ENCODE data around the gene FAR2.

FAR2 gene

GRCh38 chr12:29204521-29204920 lies 55.4 kb downstream of the FAR2 start:
- no peak for DNase-seq (ENCODE audit: low spot score)

DNA sequence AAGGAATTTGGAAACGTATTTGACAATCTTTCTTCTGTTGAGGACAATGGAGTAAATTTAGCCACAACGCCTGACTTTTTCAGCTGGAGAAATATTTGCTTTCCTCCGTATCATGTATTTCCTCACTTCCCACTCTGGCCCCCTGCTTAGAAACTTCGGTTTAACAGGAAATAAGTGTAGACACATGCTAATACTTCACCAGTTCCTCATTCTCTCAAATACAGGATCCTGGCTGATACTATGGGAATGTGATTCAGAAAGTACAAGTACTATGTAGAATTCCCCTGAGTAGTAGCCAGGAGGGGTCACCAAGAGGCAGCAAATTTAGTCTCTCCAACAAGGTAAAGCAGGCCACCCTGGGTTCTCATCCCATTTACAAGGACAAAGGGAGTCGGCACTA lies 58.0 kb downstream of the FAR2 start:
- DNase-seq (ENCODE audit: low spot score) = no peak

DNA sequence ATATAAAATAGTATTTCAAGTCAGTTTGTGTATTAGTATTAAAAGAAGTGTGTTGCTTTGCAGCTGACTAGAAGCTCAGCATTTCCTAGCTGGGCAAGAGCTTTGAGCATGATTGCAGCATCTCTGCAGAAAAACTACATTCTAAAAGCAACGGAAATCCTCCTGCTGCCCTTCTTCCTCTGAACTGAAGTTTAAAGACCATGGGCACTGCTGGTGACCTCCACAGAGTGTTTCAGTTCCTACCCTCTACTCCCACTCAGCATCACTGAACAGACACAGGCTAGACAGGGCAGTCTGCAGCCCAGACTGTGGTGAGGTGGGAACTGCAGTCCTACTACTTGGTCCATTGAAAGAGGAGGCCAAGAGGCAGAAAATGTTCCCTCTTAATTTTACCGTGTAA lies 59.0 kb downstream of the FAR2 start:
- DNase-seq (ENCODE audit: low spot score) = no peak

DNA sequence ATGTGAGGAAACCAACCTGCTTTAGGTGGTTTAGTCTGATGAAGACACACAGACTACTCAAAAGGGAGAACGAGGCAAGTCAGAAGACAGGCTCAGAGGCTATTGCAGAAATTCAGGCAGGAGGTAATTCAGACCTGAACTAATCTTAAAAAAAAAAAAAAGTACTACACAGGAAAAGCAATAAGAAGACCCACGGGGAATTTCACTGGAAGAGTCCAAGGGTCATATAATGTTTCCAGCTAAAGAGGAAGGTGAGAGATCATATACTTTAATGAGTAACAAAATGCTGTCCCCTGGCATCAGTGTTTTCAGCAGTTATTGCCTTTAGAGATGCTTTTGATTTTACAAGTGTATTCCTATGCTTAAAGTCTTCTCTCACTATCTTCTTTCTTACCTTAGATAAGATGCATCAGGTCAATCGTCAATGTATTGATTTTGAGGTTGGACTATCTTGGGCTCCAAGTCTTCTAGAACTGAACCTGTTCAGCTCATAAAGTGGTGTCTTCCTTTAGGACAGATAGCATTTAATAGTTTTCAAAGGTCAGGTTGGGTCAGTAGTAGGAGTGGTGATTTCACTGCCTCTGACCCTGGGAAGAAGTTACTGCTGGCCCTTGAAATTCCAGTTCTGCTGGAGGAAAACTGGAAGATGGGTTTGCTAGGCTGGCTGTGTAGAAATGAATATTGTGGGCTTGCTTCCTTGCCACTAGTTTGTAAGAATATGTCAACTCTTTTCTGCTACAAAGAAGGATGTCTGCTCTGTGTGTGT lies 60.0 kb downstream of the FAR2 start:
- no peak for DNase-seq (ENCODE audit: low spot score)

- DNase-seq (ENCODE audit: low spot score) = no peak
Observed at GRCh38 chr12:29211696-29212095, 62.6 kb downstream of the FAR2 start.

- DNase-seq (ENCODE audit: low spot score) = no peak
Observed at GRCh38 chr12:29212682-29213403, 63.8 kb downstream of the FAR2 start.

DNA sequence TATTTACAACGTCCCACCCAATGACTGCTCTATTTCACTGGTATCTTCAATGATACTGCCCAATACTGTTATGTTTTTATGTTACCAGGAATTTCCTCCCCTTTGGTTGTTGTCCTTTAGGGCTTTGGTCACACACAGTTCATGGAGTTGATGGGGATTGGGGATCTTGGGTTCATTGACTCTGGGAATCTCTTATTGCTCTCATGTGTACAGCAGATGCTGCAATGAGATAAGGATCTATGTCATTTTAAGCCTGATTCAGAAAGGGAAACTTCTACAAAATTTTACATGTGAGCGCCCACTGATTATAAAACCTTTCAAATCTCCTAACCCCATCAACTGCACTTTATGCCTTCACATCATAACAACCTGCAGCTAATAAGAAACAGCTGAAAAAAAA lies 67.2 kb downstream of the FAR2 start:
- DNase-seq (ENCODE audit: low spot score) = no peak

DNA sequence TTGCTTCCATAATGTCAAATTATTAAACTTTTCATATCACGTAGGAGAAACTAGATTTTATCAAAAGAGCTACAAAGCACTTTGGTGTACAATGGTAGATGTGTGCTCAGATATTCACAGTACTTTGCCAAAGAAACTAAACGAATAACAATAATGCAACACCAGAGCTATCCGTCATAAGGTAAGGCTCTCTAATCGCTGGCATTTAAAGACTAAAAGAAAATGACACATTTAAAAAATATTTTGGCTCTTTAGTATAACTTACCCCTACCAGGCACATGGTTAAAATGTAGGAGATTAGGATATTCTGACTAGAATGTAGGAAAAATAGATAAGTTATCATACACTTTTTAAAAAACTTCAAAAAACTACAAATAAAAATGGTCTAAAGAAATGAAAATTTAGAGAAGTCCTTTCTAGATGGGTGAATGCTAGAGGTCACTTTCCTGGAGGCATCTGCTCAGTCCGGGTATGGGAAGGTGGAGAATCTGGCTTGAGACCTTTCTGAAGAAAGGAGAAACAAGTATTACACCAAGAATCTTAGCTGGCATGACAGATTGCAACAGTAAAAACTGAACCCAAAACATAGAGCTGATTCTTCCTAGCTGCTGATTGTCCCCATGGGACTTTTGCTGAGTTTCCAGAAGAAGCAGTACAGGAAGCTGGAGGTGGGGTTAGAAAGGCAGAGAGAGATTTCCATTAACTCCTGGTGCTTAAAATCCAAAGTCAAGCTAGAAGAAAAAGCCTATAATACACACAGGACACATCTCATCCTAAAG lies 67.9 kb downstream of the FAR2 start:
- DNase-seq (ENCODE audit: low spot score) = no peak

DNA sequence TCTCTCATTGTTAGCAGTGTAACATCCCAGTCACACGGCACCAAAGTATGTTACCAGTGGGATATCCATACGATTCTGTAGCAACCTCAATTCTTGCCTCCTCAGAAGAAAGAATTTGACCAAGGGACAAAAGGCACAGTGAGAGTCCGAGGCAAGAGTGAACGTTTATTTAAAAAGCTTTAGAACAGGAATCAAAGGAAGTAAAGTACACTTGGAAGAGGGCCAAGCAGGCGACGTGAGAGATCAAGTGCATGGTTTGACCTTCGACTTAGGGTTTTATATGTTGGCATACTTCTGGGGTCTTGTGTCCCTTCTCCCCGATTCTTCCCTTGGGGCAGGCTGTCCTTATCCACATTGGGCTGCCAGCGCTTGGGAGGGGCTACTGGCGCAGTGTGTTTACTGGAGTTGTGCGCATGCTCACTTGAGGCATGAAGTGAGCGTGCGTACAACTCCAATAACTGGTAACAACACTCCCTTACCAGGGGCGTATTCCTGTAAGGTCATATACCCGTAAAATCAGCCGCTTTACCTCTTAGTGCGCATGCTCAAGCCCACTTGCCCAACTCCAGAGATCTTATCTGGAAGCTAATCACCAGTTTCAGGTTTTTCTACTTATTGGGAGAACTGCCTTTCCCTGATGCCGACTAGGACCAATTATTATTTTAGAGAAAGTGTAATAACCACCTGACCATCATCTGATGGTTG lies 71.7 kb downstream of the FAR2 start:
- no peak for DNase-seq (ENCODE audit: low spot score)

DNA sequence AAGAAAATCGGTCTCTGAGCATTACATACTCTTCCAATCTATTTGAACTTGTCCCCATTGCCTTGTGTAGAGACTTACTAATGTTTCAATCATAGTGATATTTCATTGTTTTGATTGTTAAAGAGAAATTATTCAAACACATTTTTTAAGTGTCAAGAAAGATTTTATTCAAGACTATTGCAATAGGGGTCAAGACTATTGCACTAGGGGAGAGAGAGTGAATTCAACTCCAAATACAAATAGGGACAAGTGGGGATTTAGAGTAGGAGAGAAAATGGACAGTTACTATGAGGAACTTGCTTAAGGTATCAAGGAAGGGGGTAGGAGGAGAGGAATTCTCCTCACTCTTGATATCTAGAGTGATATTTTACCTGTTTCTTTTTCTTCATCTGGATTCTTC lies 73.1 kb downstream of the FAR2 start:
- no peak for DNase-seq (ENCODE audit: low spot score)

DNA sequence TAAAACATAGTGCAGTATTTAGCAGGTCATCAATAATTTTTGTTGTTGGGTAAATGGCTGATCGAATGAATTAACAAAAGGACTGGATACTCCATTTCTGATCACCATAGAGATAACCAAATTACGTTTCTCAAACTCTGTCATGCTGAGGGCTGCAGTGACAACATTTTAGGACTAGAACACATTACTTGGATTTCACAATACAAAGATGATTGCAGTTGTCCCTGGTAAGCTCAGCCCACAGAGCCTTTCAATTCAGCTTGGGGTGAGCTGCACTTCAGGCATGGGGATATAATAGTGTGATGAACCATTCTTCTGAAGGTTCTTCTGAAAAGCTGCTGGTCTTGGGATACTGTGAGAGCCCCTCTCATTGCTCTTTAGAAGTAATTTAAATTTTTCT lies 74.3 kb downstream of the FAR2 start:
- DNase-seq (ENCODE audit: low spot score) = no peak

- DNase-seq (ENCODE audit: low spot score) = no peak
Observed at GRCh38 chr12:29223956-29224543, 75.0 kb downstream of the FAR2 start.

DNA sequence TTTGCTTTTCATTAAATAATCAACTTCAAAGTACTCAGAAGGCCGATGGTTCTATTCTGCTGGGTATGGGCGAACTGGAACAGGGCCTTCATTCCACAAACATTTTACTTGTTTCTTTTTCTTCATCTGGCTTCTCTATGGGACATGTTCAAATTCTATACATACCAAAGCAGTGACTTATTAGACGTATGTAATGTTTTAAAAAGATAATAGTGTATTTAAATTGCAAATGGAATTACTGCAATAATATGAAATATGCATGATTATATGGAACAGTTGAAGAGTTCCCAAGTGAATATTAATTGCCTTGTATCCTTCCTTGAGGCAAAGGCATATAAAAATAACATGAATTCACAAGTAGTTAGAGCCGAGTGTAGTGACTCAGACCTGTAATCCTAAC lies 75.5 kb downstream of the FAR2 start:
- no peak for DNase-seq (ENCODE audit: low spot score)

DNA sequence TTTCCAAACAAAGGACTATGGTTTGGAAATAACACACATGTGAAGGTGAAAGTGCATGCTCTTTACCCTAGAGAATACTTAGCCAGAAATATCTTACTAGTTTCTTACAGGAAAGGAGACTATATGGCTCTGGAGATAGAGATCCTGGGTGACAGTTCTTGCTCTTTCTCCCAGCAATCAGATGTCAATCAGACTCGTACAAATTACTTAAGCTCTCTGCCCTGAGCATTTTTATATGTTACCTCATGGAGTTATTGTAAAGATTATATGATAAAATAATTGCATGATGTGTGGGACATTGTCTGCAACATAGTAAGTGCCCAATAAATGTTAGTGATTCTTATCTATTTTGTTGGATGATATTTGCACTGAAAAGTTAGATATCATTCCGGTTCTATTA lies 76.8 kb downstream of the FAR2 start:
- DNase-seq (ENCODE audit: low spot score) = no peak

DNA sequence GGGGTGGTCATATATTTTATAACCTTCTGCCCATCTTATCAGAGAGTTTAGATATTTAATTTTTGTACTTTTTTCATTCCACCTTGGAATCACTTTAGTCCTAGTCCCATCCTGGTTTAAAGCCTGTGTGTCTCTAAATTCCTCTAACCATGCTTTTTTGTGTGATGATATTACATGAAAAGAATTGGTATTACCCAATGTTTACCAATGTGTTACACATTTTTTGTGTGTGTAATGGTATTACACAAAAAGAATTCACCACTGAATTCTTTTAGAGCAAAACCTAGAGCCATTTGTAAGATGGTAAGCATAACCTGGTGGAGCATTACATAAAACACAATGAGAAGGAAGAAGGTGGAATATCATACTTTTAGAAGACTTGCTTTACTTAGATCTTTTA lies 77.5 kb downstream of the FAR2 start:
- DNase-seq (ENCODE audit: low spot score) = no peak

GRCh38 chr12:29228474-29229157 lies 79.5 kb downstream of the FAR2 start:
- no peak for DNase-seq (ENCODE audit: low spot score)

- no peak for DNase-seq (ENCODE audit: low spot score)
Observed at GRCh38 chr12:29229158-29229505, 80.1 kb downstream of the FAR2 start.

DNA sequence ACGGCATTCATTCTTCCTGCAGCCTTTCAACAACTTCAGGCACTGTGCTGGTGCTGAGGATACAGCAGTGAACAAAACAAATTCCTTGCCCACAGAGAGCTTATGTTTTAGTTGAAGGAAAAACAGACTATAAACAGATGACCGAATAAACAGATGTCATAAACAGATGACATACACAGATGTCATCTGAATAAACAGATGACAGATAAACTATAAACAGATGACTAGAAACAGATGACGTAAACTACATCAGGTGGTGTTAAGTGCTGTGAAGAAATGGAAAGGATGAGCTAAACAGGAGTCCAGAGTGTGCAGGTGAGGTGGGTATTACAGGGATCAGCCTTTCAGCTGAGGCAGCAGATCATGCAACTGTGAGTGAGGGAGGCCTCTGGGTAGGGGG lies 80.9 kb downstream of the FAR2 start:
- DNase-seq (ENCODE audit: low spot score) = no peak

- DNase-seq (ENCODE audit: low spot score) = no peak
Observed at GRCh38 chr12:29230800-29231560, 81.9 kb downstream of the FAR2 start.

GRCh38 chr12:29232086-29232485 lies 83.0 kb downstream of the FAR2 start:
- DNase-seq (ENCODE audit: low spot score) = no peak

DNA sequence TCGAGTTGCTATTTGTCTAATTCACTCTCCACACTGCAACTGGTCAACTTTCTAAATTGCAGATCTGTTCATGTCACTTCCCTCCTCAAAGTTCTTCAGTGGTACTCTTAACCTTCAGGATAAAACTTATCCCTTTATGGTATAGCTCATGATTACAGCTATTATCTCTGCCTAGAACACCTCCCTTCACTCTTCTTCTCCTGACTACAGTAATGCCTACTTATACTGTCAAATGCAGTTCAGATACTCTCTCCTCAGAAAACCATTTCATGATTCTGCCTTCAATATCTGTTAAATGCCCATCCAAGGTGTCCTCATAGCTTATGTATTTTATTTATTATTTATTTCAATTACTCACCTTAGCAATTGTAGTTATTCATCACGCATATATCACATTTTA lies 85.5 kb downstream of the FAR2 start:
- no peak for DNase-seq (ENCODE audit: low spot score)
